ENCODE measurements around the gene CDH22.

CDH22 gene

GRCh38 chr20:46185353-46185752 lies 122.9 kb downstream of the CDH22 start:
- TF ChIP-seq POLR2AphosphoS5 (IDR thresholded peaks at IDR 0.05; ENCODE audit: low read depth, low read length), result no peak
- TF ChIP-seq FOXP2 (optimal IDR thresholded peaks at IDR 0.05; ENCODE audit: borderline replicate concordance, extremely low read depth, extremely low read length, insufficient read depth), result no peak
- no peak for TF ChIP-seq TAF1 (IDR thresholded peaks at IDR 0.05; ENCODE audit: borderline replicate concordance, insufficient read depth, low read length)
- TF ChIP-seq SIN3A (IDR thresholded peaks at IDR 0.05; ENCODE audit: borderline replicate concordance, insufficient read depth, low read length), result no peak
- TF ChIP-seq REST (IDR thresholded peaks at IDR 0.05; ENCODE audit: insufficient read depth in 1 of 2, low read depth in 2 of 2, low read length in 2 of 2), result no peak

- TF ChIP-seq FOXP2 (optimal IDR thresholded peaks at IDR 0.05; ENCODE audit: borderline replicate concordance, extremely low read depth, extremely low read length, insufficient read depth) (no peak), SIN3A (IDR thresholded peaks at IDR 0.05; ENCODE audit: borderline replicate concordance, insufficient read depth, low read length) (no peak), POLR2AphosphoS5 (IDR thresholded peaks at IDR 0.05; ENCODE audit: low read depth, low read length) (no peak), TAF1 (IDR thresholded peaks at IDR 0.05; ENCODE audit: borderline replicate concordance, insufficient read depth, low read length) (no peak), REST (IDR thresholded peaks at IDR 0.05; ENCODE audit: insufficient read depth in 1 of 2, low read depth in 2 of 2, low read length in 2 of 2) (no peak)
These were observed 124.5 kb downstream of the CDH22 start for GRCh38 chr20:46183768-46184167.

- no peak for TF ChIP-seq POLR2AphosphoS5 (IDR thresholded peaks at IDR 0.05; ENCODE audit: low read depth, low read length)
- TF ChIP-seq FOXP2 (optimal IDR thresholded peaks at IDR 0.05; ENCODE audit: borderline replicate concordance, extremely low read depth, extremely low read length, insufficient read depth), result no peak
These were observed 125.8 kb downstream of the CDH22 start for GRCh38 chr20:46182276-46183200.

- TF ChIP-seq REST (IDR thresholded peaks at IDR 0.05; ENCODE audit: insufficient read depth in 1 of 2, low read depth in 2 of 2, low read length in 2 of 2), result no peak
- TF ChIP-seq POLR2AphosphoS5 (IDR thresholded peaks at IDR 0.05; ENCODE audit: low read depth, low read length), result no peak
- TF ChIP-seq SIN3A (IDR thresholded peaks at IDR 0.05; ENCODE audit: borderline replicate concordance, insufficient read depth, low read length), result no peak
- TF ChIP-seq FOXP2 (optimal IDR thresholded peaks at IDR 0.05; ENCODE audit: borderline replicate concordance, extremely low read depth, extremely low read length, insufficient read depth), result no peak
- TF ChIP-seq TAF1 (IDR thresholded peaks at IDR 0.05; ENCODE audit: borderline replicate concordance, insufficient read depth, low read length), result no peak
These were observed 128.4 kb downstream of the CDH22 start for GRCh38 chr20:46179862-46180261.

GRCh38 chr20:46178891-46179290 lies 129.4 kb downstream of the CDH22 start:
- TF ChIP-seq TAF1 (IDR thresholded peaks at IDR 0.05; ENCODE audit: borderline replicate concordance, insufficient read depth, low read length) (no peak), SIN3A (IDR thresholded peaks at IDR 0.05; ENCODE audit: borderline replicate concordance, insufficient read depth, low read length) (no peak), FOXP2 (optimal IDR thresholded peaks at IDR 0.05; ENCODE audit: borderline replicate concordance, extremely low read depth, extremely low read length, insufficient read depth) (no peak), REST (IDR thresholded peaks at IDR 0.05; ENCODE audit: insufficient read depth in 1 of 2, low read depth in 2 of 2, low read length in 2 of 2) (no peak), POLR2AphosphoS5 (IDR thresholded peaks at IDR 0.05; ENCODE audit: low read depth, low read length) (no peak)
